Activated CD4-positive, alpha-beta memory T cell treated with anti-CD3 and anti-CD28 coated beads for 36 hours (primary cell): ENCODE results near the gene KIF5C. TPM values are rescaled to one million over a fixed set of nuclear protein-coding genes. Genes with fewer than 3 reads are reported as not detected.

ENCODE experiments used
- CTCF ChIA-PET: fragments of 350-600 bp; sonication (Branson Sonifier 250); formaldehyde crosslinking; loops from one replicate; lab custom pipeline; 2021; ENCODE audit warnings: antibody characterized with exemption, inconsistent platforms; lab: Charles Lee
- POLR2A ChIA-PET: fragments of 350-600 bp; sonication (Branson Sonifier 250); formaldehyde crosslinking; loops from one replicate; lab custom pipeline; 2021; ENCODE audit warnings: antibody characterized with exemption; lab: Charles Lee
- DNase-seq: peaks from one replicate; pipeline ENCODE4 v3.0.0-alpha.2; 2020
- H3K27ac Mint-ChIP-seq: one replicate; pipeline ENCODE4 v1.8.0; 2021; ENCODE audit warnings: mixed read lengths
- H3K27me3 Mint-ChIP-seq: one replicate; pipeline ENCODE4 v1.8.0; 2021; ENCODE audit warnings: mixed read lengths
- H3K36me3 Mint-ChIP-seq: one replicate; pipeline ENCODE4 v1.8.0; 2021; ENCODE audit warnings: mixed read lengths
- H3K4me1 Mint-ChIP-seq: one replicate; pipeline ENCODE4 v1.8.0; 2021; ENCODE audit warnings: low read depth, mixed read lengths
- H3K4me3 Mint-ChIP-seq: one replicate; pipeline ENCODE4 v1.8.0; 2021; ENCODE audit warnings: mild to moderate bottlenecking, mixed read lengths
- H3K9me3 Mint-ChIP-seq: one replicate; pipeline ENCODE4 v1.8.0; 2021; ENCODE audit warnings: mixed read lengths
- intact Hi-C: fragments of 100-400 bp; cut with micrococcal nuclease; formaldehyde crosslinking; loops from one replicate; pipeline ENCODE4 v1.15.1; 2023
- total RNA-seq, 2 experiments: library from RNA; stranded (reverse); gene quantifications; one replicate each; pipeline ENCODE4 v1.2.3, GENCODE V29; 2021

The KIF5C gene
- total RNA-seq, 2 experiments from 2014 or later, result 25.2 to 30.8 TPM

GRCh38 chr2:149040451-149040850 is 165.4 kb downstream of the KIF5C start:
- H3K4me3 Mint-ChIP-seq, result no peak overlapping the region
- CTCF ChIA-PET, result interaction anchor here (0.6 to 2.8 kb wide), 13 partner anchors 10 to 521 kb away, joined by 3 to 17 read pairs (median 4); no protein-coding TSS in a partner anchor
- H3K9me3 Mint-ChIP-seq, result peaks cover 2% of the 10 kb centered on the region
- peak; percentile 74 for DNase-seq
- H3K4me1 Mint-ChIP-seq, result no peaks in the 10 kb centered on the region
- H3K36me3 Mint-ChIP-seq, result no peaks in the 10 kb centered on the region
- POLR2A ChIA-PET, result no interaction called here
- intact Hi-C loops, result loop anchor here (1.0 kb wide), 1 partner anchor 521 kb away; no protein-coding TSS in a partner anchor
- no peak overlapping the region for H3K27ac Mint-ChIP-seq
- peaks cover 37% of the 10 kb centered on the region for H3K27me3 Mint-ChIP-seq

- no peak overlapping the region for H3K4me3 Mint-ChIP-seq
- no peaks in the 10 kb centered on the region for H3K36me3 Mint-ChIP-seq
- H3K27ac Mint-ChIP-seq, result no peak overlapping the region
- peaks cover 34% of the 10 kb centered on the region for H3K27me3 Mint-ChIP-seq
- no peak for DNase-seq
- no peaks in the 10 kb centered on the region for H3K4me1 Mint-ChIP-seq
- ChIA-PET POLR2A (no interaction called here), CTCF (interaction anchor here (0.6 to 2.8 kb wide), 9 partner anchors 11 to 522 kb away, joined by 3 to 17 read pairs (median 4); no protein-coding TSS in a partner anchor)
- intact Hi-C loops, result no loop called here
- H3K9me3 Mint-ChIP-seq, result peaks cover 8% of the 10 kb centered on the region
Measured at GRCh38 chr2:149041482-149041881, 166.5 kb downstream of the KIF5C start.

- Mint-ChIP-seq H3K9me3 (peaks cover 17% of the 10 kb centered on the region), H3K27ac (no peak overlapping the region), H3K4me1 (no peaks in the 10 kb centered on the region), H3K36me3 (peaks cover 7% of the 10 kb centered on the region), H3K4me3 (no peak overlapping the region), H3K27me3 (peaks cover 22% of the 10 kb centered on the region)
- ChIA-PET POLR2A (no interaction called here), CTCF (no interaction called here)
- no peak for DNase-seq
- intact Hi-C loops, result no loop called here
Measured at GRCh38 chr2:149042881-149043280, 167.9 kb downstream of the KIF5C start.

GRCh38 chr2:149044500-149044899 is 169.5 kb downstream of the KIF5C start:
- H3K36me3 Mint-ChIP-seq, result peaks cover 7% of the 10 kb centered on the region
- no peak overlapping the region for H3K27ac Mint-ChIP-seq
- no peaks in the 10 kb centered on the region for H3K4me1 Mint-ChIP-seq
- POLR2A ChIA-PET, result no interaction called here
- intact Hi-C loops, result no loop called here
- CTCF ChIA-PET, result no interaction called here
- DNase-seq, result no peak
- no peak overlapping the region for H3K4me3 Mint-ChIP-seq
- peaks cover 23% of the 10 kb centered on the region for H3K9me3 Mint-ChIP-seq
- H3K27me3 Mint-ChIP-seq, result peaks cover 19% of the 10 kb centered on the region

GRCh38 chr2:149047118-149047517 is 172.1 kb downstream of the KIF5C start:
- Mint-ChIP-seq H3K9me3 (peaks cover 23% of the 10 kb centered on the region), H3K27me3 (peaks cover 13% of the 10 kb centered on the region), H3K4me1 (no peaks in the 10 kb centered on the region), H3K27ac (no peak overlapping the region), H3K4me3 (no peak overlapping the region), H3K36me3 (peaks cover 7% of the 10 kb centered on the region)
- ChIA-PET POLR2A (no interaction called here), CTCF (no interaction called here)
- no peak for DNase-seq
- intact Hi-C loops, result no loop called here

- Mint-ChIP-seq H3K4me3 (no peak overlapping the region), H3K27ac (no peak overlapping the region), H3K36me3 (peaks cover 7% of the 10 kb centered on the region), H3K9me3 (peaks cover 23% of the 10 kb centered on the region), H3K4me1 (no peaks in the 10 kb centered on the region), H3K27me3 (peaks cover 12% of the 10 kb centered on the region)
- no peak for DNase-seq
- ChIA-PET POLR2A (no interaction called here), CTCF (interaction anchor here (0.7 kb wide), 1 partner anchor 32 kb away, joined by 3 read pairs; no protein-coding TSS in a partner anchor)
- intact Hi-C loops, result no loop called here
Measured at GRCh38 chr2:149049142-149049541, 174.1 kb downstream of the KIF5C start.

GRCh38 chr2:149050188-149050587 is 175.2 kb downstream of the KIF5C start:
- intact Hi-C loops, result no loop called here

GRCh38 chr2:149055751-149056150 is 180.7 kb downstream of the KIF5C start:
- no peaks in the 10 kb centered on the region for H3K4me1 Mint-ChIP-seq
- no peak for DNase-seq
- no peak overlapping the region for H3K27ac Mint-ChIP-seq
- peaks cover 19% of the 10 kb centered on the region for H3K27me3 Mint-ChIP-seq
- H3K4me3 Mint-ChIP-seq, result no peak overlapping the region
- ChIA-PET CTCF (no interaction called here), POLR2A (no interaction called here)
- no peaks in the 10 kb centered on the region for H3K36me3 Mint-ChIP-seq
- no peaks in the 10 kb centered on the region for H3K9me3 Mint-ChIP-seq
- intact Hi-C loops, result no loop called here

More at GRCh38 chr2:149050188-149050587, 175.2 kb downstream of the KIF5C start:
- Mint-ChIP-seq H3K4me3 (no peak overlapping the region), H3K4me1 (no peaks in the 10 kb centered on the region), H3K27ac (no peak overlapping the region), H3K36me3 (peaks cover 7% of the 10 kb centered on the region), H3K9me3 (peaks cover 21% of the 10 kb centered on the region), H3K27me3 (peaks cover 16% of the 10 kb centered on the region)
- ChIA-PET POLR2A (no interaction called here), CTCF (no interaction called here)
- DNase-seq, result no peak

GRCh38 chr2:149056541-149057255 is 181.7 kb downstream of the KIF5C start:
- Mint-ChIP-seq H3K27ac (no peak overlapping the region), H3K4me3 (no peak overlapping the region)

GRCh38 chr2:149057401-149057800 is 182.4 kb downstream of the KIF5C start:
- CTCF ChIA-PET, result no interaction called here
- no peak for DNase-seq
- H3K9me3 Mint-ChIP-seq, result no peaks in the 10 kb centered on the region
- intact Hi-C loops, result no loop called here
- H3K36me3 Mint-ChIP-seq, result no peaks in the 10 kb centered on the region
- POLR2A ChIA-PET, result no interaction called here
- H3K4me3 Mint-ChIP-seq, result no peak overlapping the region
- no peak overlapping the region for H3K27ac Mint-ChIP-seq
- no peaks in the 10 kb centered on the region for H3K4me1 Mint-ChIP-seq
- H3K27me3 Mint-ChIP-seq, result peaks cover 19% of the 10 kb centered on the region

More at GRCh38 chr2:149056541-149057255, 181.7 kb downstream of the KIF5C start:
- no peak for DNase-seq
- H3K4me1 Mint-ChIP-seq, result no peaks in the 10 kb centered on the region
- H3K27me3 Mint-ChIP-seq, result peaks cover 19% of the 10 kb centered on the region
- H3K36me3 Mint-ChIP-seq, result no peaks in the 10 kb centered on the region
- CTCF ChIA-PET, result no interaction called here
- POLR2A ChIA-PET, result no interaction called here
- H3K9me3 Mint-ChIP-seq, result no peaks in the 10 kb centered on the region
- intact Hi-C loops, result no loop called here

GRCh38 chr2:149058936-149059335 is 183.9 kb downstream of the KIF5C start:
- H3K4me1 Mint-ChIP-seq, result no peaks in the 10 kb centered on the region
- H3K9me3 Mint-ChIP-seq, result no peaks in the 10 kb centered on the region
- intact Hi-C loops, result no loop called here
- peaks cover 16% of the 10 kb centered on the region for H3K27me3 Mint-ChIP-seq
- no peak overlapping the region for H3K4me3 Mint-ChIP-seq
- ChIA-PET POLR2A (no interaction called here), CTCF (no interaction called here)
- H3K36me3 Mint-ChIP-seq, result no peaks in the 10 kb centered on the region
- no peak overlapping the region for H3K27ac Mint-ChIP-seq
- no peak for DNase-seq

GRCh38 chr2:149059822-149060221 is 184.8 kb downstream of the KIF5C start:
- no peaks in the 10 kb centered on the region for H3K36me3 Mint-ChIP-seq
- no peak for DNase-seq
- H3K27ac Mint-ChIP-seq, result no peak overlapping the region
- peaks cover 14% of the 10 kb centered on the region for H3K27me3 Mint-ChIP-seq
- no peaks in the 10 kb centered on the region for H3K9me3 Mint-ChIP-seq
- intact Hi-C loops, result no loop called here
- H3K4me1 Mint-ChIP-seq, result no peaks in the 10 kb centered on the region
- ChIA-PET POLR2A (no interaction called here), CTCF (no interaction called here)
- H3K4me3 Mint-ChIP-seq, result no peak overlapping the region
